Colonic mucosa (tissue), 4 donors: ENCODE measurements around the gene DOCK10. TPM values are rescaled to one million over a fixed set of nuclear protein-coding genes. Genes with fewer than 3 reads are reported as not detected.

Source experiments
- DNase-seq: peaks from one replicate; pipeline ENCODE4 v3.0.0-alpha.2; 2020
- H3K27ac ChIP-seq: fragments of 200-600 bp; one replicate; pipeline ENCODE4 v1.8.0; 2021
- H3K27me3 ChIP-seq: fragments of 200-600 bp; one replicate; pipeline ENCODE4 v1.8.0; 2021
- H3K36me3 ChIP-seq: fragments of 200-600 bp; one replicate; pipeline ENCODE4 v1.8.0; 2021
- H3K4me1 ChIP-seq: fragments of 200-600 bp; one replicate; pipeline ENCODE4 v1.8.0; 2021; ENCODE audit warnings: mild to moderate bottlenecking
- H3K4me3 ChIP-seq: fragments of 200-600 bp; one replicate; pipeline ENCODE4 v1.8.0; 2021
- H3K9ac ChIP-seq, 2 donors: one replicate each; pipeline ENCODE4 v1.7.0; 2013; ENCODE audit warnings: control low read depth in 2 of 2, low read depth in 2 of 2, low read length in 2 of 2
- H3K9me3 ChIP-seq: fragments of 200-600 bp; one replicate; pipeline ENCODE4 v1.8.0; 2021
- intact Hi-C: fragments of 100-400 bp; cut with DNase I; formaldehyde crosslinking; loops from one replicate; pipeline ENCODE4 v1.14.1; 2022
- total RNA-seq, 2 donors: library from RNA; stranded (reverse); fragmentation: NEBNext Ultra II Directional in 1 of 2; extraction: Animal tissue kit (Norgen Biotek cat#: 25700) in 1 of 2; gene quantifications; one replicate each; pipeline ENCODE4 v1.2.1, GENCODE V29; 2021
- TF ChIP-seq, protein P1 (sequence below): fragments of 200-600 bp; IDR thresholded peaks from one replicate; pipeline ENCODE4 v1.8.0; 2022; ENCODE audit warnings: antibody characterized with exemption, mild to moderate bottlenecking
- donor health status: healthy.
- donor health status: DM: no; HTN: no; CAD: no.
- donor health status: DM: no; HTN: no; CAD: no.

DOCK10 gene
- total RNA-seq, 2 donors from 2014 or later = 13.5 to 17.4 TPM

DNA sequence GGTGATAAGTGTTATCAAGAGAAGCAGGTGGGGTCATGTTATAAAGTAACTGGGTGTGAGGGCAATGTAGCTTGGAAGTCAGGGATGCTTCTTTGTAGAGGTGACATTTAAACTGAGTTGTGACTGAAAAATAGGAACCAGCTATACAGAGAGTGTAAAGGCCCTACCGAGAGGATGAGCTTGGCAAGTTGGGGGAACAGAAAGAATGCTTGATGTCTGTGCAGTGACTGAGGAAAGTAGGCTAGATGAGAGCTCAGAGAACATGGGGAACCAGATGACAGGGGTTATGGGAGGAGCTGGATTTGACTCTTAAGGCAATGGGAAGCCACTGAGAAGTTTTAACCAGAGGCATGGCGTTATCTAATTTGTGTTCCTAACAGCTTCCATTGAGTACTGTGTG is 115.3 kb downstream of the DOCK10 start:
- intact Hi-C loops = no loop called here
- H3K36me3 ChIP-seq = no peaks in the 10 kb centered on the region
- no peaks in the 10 kb centered on the region for H3K27me3 ChIP-seq
- no peak overlapping the region for H3K4me3 ChIP-seq
- no peaks in the 10 kb centered on the region for H3K9me3 ChIP-seq
- no peak for DNase-seq
- H3K4me1 ChIP-seq = peaks cover 8% of the 10 kb centered on the region
- TF ChIP-seq, protein P1, sequence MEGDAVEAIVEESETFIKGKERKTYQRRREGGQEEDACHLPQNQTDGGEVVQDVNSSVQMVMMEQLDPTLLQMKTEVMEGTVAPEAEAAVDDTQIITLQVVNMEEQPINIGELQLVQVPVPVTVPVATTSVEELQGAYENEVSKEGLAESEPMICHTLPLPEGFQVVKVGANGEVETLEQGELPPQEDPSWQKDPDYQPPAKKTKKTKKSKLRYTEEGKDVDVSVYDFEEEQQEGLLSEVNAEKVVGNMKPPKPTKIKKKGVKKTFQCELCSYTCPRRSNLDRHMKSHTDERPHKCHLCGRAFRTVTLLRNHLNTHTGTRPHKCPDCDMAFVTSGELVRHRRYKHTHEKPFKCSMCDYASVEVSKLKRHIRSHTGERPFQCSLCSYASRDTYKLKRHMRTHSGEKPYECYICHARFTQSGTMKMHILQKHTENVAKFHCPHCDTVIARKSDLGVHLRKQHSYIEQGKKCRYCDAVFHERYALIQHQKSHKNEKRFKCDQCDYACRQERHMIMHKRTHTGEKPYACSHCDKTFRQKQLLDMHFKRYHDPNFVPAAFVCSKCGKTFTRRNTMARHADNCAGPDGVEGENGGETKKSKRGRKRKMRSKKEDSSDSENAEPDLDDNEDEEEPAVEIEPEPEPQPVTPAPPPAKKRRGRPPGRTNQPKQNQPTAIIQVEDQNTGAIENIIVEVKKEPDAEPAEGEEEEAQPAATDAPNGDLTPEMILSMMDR = no peak
- H3K9ac ChIP-seq = peak overlapping the region in 1 of 2 donors; percentile 41
- peak overlapping the region; percentile 51 for H3K27ac ChIP-seq

GRCh38 chr2:224925810-224926100 is 116.5 kb downstream of the DOCK10 start:
- Histone ChIP-seq H3K4me1 (peaks cover 8% of the 10 kb centered on the region), H3K36me3 (no peaks in the 10 kb centered on the region), H3K9me3 (no peaks in the 10 kb centered on the region), H3K4me3 (no peak overlapping the region), H3K9ac (no peak overlapping the region), H3K27me3 (no peaks in the 10 kb centered on the region), H3K27ac (peak overlapping the region; percentile 51)
- TF ChIP-seq, protein P1 = no peak
- DNase-seq = no peak
- intact Hi-C loops = no loop called here

DNA sequence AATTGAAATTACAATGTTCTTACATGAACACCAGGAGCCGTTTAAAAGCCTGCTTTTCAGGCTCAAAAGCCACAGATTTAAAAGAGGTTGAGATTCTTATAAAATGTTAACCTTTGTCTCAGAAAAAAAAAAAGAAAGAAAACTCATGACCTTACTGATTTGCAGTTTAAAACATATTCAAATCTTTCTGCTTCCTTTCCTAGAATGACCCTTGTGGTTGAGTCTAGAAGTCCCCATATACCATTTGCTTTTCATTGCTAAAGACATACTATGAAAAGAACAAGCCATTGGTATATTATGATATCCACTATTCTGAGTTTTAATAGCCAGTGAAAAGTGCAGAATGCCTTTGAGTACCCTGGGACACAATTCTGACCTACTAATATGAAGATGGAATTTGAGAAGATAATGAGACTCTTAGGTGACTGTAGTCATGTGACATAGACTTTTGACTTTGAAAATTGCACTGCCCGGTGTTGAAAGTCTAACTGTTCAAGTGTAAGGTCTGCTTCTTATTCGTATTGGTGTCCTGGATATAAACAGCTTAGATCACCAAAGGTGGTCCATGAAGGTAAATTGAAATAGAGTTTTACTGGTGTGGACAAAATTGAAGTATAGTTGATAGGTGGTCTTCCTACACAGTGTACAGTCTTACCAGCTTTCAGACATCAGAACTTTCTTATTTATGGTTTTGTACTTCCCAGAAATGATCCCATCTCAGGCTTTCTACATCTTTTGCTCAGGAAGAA is 117.0 kb downstream of the DOCK10 start:
- intact Hi-C loops = no loop called here
- Histone ChIP-seq H3K9ac (no peak overlapping the region), H3K9me3 (no peaks in the 10 kb centered on the region), H3K4me3 (no peak overlapping the region), H3K36me3 (no peaks in the 10 kb centered on the region), H3K27me3 (no peaks in the 10 kb centered on the region), H3K4me1 (peaks cover 8% of the 10 kb centered on the region), H3K27ac (no peak overlapping the region)
- no peak for DNase-seq
- TF ChIP-seq, protein P1 = no peak

GRCh38 chr2:224924631-224925030 is 117.6 kb downstream of the DOCK10 start:
- no peak overlapping the region for H3K27ac ChIP-seq

DNA sequence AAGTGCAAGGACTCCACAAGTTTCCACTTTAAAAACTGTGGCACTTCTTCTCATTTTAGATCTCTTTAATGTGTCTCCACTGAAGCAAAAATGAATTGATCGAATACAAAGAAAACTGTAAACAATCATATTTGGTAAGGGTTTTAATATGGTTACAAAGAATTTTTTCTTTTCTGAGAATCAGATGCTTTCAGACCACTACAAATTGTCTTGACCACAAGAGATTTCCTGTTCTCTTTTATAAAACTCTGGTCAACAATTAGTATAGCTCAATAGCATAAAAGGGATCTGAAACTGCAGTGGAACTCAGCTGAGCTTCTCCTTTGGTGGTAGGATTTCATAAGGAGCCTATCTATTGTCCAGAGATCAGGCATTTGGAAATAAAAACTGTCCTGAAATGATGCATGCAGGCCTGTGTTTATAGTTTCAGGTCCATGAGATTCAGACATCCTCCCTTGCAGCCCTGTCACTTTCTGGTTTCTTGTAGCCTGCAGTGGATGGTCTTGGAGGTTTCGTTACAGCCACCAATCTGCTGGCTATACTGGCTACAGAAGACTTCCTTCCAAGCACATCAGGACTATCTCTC is 120.0 kb downstream of the DOCK10 start:
- Histone ChIP-seq H3K36me3 (no peaks in the 10 kb centered on the region), H3K9ac (no peak overlapping the region), H3K4me3 (no peak overlapping the region), H3K27me3 (no peaks in the 10 kb centered on the region), H3K9me3 (no peaks in the 10 kb centered on the region), H3K4me1 (peaks cover 8% of the 10 kb centered on the region), H3K27ac (peak overlapping the region; percentile 12)
- TF ChIP-seq, protein P1 = no peak
- intact Hi-C loops = no loop called here
- no peak for DNase-seq

More at GRCh38 chr2:224924631-224925030, 117.6 kb downstream of the DOCK10 start:
- no peaks in the 10 kb centered on the region for H3K36me3 ChIP-seq
- TF ChIP-seq, protein P1 = no peak
- peaks cover 8% of the 10 kb centered on the region for H3K4me1 ChIP-seq
- H3K9me3 ChIP-seq = no peaks in the 10 kb centered on the region
- H3K9ac ChIP-seq = no peak overlapping the region
- no peaks in the 10 kb centered on the region for H3K27me3 ChIP-seq
- no peak for DNase-seq
- H3K4me3 ChIP-seq = no peak overlapping the region
- intact Hi-C loops = no loop called here
